ENCODE results near the gene PRKN. TPM values are rescaled to one million over a fixed set of nuclear protein-coding genes. Genes with fewer than 3 reads are reported as not detected.

The PRKN gene
- total and polyA plus RNA-seq, 2 experiments from 2014 or later: 1.2 to 2.3 TPM

DNA sequence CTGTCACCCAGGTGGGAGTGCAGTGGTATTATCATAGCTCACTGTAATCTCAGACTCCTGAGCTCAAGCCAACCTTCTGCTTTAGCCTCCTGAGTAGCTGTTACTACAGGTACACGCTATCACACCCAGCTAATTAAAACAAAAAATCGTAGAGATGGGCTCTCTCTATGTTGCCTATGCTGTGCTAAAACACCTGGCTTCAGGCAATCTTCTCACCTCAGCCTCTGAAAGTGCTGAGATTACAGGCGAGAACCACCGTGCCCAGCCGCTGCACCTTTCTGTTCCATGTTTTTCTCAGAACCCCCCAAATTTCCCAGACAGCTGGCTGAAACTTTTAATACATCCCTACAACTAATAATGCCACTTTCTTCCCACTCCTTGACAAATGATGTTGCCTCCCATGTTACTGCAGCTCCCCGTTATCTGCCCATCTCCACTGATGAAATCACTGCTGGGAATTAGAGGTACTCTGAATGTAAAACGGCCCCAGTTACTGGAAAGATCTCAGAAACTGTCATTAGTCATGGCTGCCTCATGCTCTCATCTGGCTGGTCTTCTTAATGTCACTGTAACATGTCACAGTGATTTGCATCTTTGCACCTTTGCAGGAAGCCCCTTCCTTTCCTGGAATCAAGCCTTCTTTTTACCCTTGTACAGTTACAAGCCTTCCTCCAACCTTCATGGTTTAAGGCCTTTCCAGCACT lies 697.5 kb downstream of the PRKN start:
- 65 to 69% methylated on average over 7 of the region's 7 CpGs for WGBS, 2 experiments (ENCODE audit: low coverage in 1 of 2, low lambda C conversion rate in 2 of 2, missing lambda C conversion rate in 2 of 2)
- no peaks in the 10 kb centered on the region for H3K9me3 ChIP-seq (ENCODE audit: low read depth)
- in situ Hi-C loops (cut with MboI): no loop called here

DNA sequence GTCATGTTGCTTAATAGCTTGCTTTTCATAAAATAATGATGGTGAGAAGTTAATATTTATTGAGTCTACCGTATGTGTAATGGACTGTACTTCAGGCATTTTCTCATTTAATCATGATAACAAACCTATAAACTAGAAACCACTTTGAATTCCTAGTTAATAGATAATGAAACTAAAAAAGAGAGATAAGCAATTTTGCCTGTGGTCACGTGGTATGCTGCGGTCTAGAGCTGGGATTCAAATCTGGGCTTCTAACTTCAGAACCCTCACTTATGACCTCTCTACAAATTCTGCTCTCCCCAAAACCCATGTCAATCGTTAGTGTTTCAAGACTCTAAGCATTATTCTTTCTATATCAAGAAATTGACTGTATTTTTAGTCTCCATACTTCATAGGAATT lies 700.7 kb downstream of the PRKN start:
- Histone ChIP-seq H3F3A (ENCODE audit: insufficient read depth) (no peaks in the 10 kb centered on the region), H3K9me2 (ENCODE audit: insufficient read depth) (no peaks in the 10 kb centered on the region), H3K4me3 (no peak overlapping the region), H3K27me3 (replicated peaks; ENCODE audit: insufficient read depth) (no peaks in the 10 kb centered on the region), H4K20me1 (ENCODE audit: insufficient read depth) (no peaks in the 10 kb centered on the region), H3K79me2 (ENCODE audit: insufficient read depth) (no peaks in the 10 kb centered on the region), H3K36me3 (ENCODE audit: low read depth) (no peaks in the 10 kb centered on the region), H3K4me1 (ENCODE audit: insufficient read depth) (no peaks in the 10 kb centered on the region), H3K9me3 (ENCODE audit: low read depth) (no peaks in the 10 kb centered on the region), H3K27ac (no peak overlapping the region), H3K4me2 (ENCODE audit: unreplicated experiment) (no peak overlapping the region), H2AFZ (no peak overlapping the region), H3K9ac (no peak overlapping the region)
- TF ChIP-seq EZH2 (IDR thresholded peaks at IDR 0.05; ENCODE audit: insufficient read depth, poor library complexity, severe bottlenecking) (no peak), EZH2phosphoT487 (IDR thresholded peaks at IDR 0.05; ENCODE audit: insufficient read depth, low read depth) (no peak)
- no peak for DNase-seq
- in situ Hi-C loops (cut with MboI): no loop called here
- 60% methylated on average over 4 of the region's 4 CpGs for WGBS, 2 experiments (ENCODE audit: low coverage in 1 of 2, low lambda C conversion rate in 2 of 2, missing lambda C conversion rate in 2 of 2)

More for the DNA sequence above, 697.5 kb downstream of the PRKN start:
- DNase-seq: peak; percentile 38
- Histone ChIP-seq H2AFZ (no peak overlapping the region), H3K4me2 (ENCODE audit: unreplicated experiment) (no peak overlapping the region), H3K36me3 (ENCODE audit: low read depth) (no peaks in the 10 kb centered on the region), H3K27ac (no peak overlapping the region), H3K27me3 (replicated peaks; ENCODE audit: insufficient read depth) (no peaks in the 10 kb centered on the region), H3K9ac (no peak overlapping the region), H3F3A (ENCODE audit: insufficient read depth) (peaks cover 12% of the 10 kb centered on the region; the same call in 1 of the 2 replicates), H3K4me3 (no peak overlapping the region), H3K79me2 (ENCODE audit: insufficient read depth) (no peaks in the 10 kb centered on the region), H4K20me1 (ENCODE audit: insufficient read depth) (no peaks in the 10 kb centered on the region), H3K9me2 (ENCODE audit: insufficient read depth) (no peaks in the 10 kb centered on the region), H3K4me1 (ENCODE audit: insufficient read depth) (peaks cover 13% of the 10 kb centered on the region)
- no peak for TF ChIP-seq EZH2phosphoT487 (IDR thresholded peaks at IDR 0.05; ENCODE audit: insufficient read depth, low read depth)
- no peak for TF ChIP-seq EZH2 (IDR thresholded peaks at IDR 0.05; ENCODE audit: insufficient read depth, poor library complexity, severe bottlenecking)

GRCh38 chr6:162026031-162026430 lies 701.5 kb downstream of the PRKN start:
- no peaks in the 10 kb centered on the region for H4K20me1 ChIP-seq (ENCODE audit: insufficient read depth)
- H3K4me2 ChIP-seq (ENCODE audit: unreplicated experiment): no peak overlapping the region
- no peaks in the 10 kb centered on the region for H3K27me3 ChIP-seq (replicated peaks; ENCODE audit: insufficient read depth)
- DNase-seq: no peak
- TF ChIP-seq EZH2 (IDR thresholded peaks at IDR 0.05; ENCODE audit: insufficient read depth, poor library complexity, severe bottlenecking) (no peak), EZH2phosphoT487 (IDR thresholded peaks at IDR 0.05; ENCODE audit: insufficient read depth, low read depth) (no peak)
- no peak overlapping the region for H3K27ac ChIP-seq
- H2AFZ ChIP-seq: no peak overlapping the region
- whole genome bisulfite sequencing, 2 experiments (ENCODE audit: low coverage in 1 of 2, low lambda C conversion rate in 2 of 2, missing lambda C conversion rate in 2 of 2): 88 to 90% methylated on average over 8 of the region's 8 CpGs
- H3K36me3 ChIP-seq (ENCODE audit: low read depth): no peaks in the 10 kb centered on the region
- no peaks in the 10 kb centered on the region for H3K79me2 ChIP-seq (ENCODE audit: insufficient read depth)
- no peak overlapping the region for H3K9ac ChIP-seq
- H3K9me3 ChIP-seq (ENCODE audit: low read depth): no peaks in the 10 kb centered on the region
- H3F3A ChIP-seq (ENCODE audit: insufficient read depth): no peaks in the 10 kb centered on the region
- in situ Hi-C loops (cut with MboI): no loop called here
- H3K9me2 ChIP-seq (ENCODE audit: insufficient read depth): no peaks in the 10 kb centered on the region
- no peaks in the 10 kb centered on the region for H3K4me1 ChIP-seq (ENCODE audit: insufficient read depth)
- no peak overlapping the region for H3K4me3 ChIP-seq

GRCh38 chr6:162019349-162019748 lies 708.2 kb downstream of the PRKN start:
- Histone ChIP-seq H3K4me1 (ENCODE audit: insufficient read depth) (no peaks in the 10 kb centered on the region), H3K27ac (no peak overlapping the region), H3K79me2 (ENCODE audit: insufficient read depth) (no peaks in the 10 kb centered on the region), H2AFZ (no peak overlapping the region), H3K9me3 (ENCODE audit: low read depth) (no peaks in the 10 kb centered on the region), H3K27me3 (replicated peaks; ENCODE audit: insufficient read depth) (no peaks in the 10 kb centered on the region), H3K4me2 (ENCODE audit: unreplicated experiment) (no peak overlapping the region), H3F3A (ENCODE audit: insufficient read depth) (no peaks in the 10 kb centered on the region), H3K4me3 (no peak overlapping the region), H4K20me1 (ENCODE audit: insufficient read depth) (no peaks in the 10 kb centered on the region), H3K9me2 (ENCODE audit: insufficient read depth) (no peaks in the 10 kb centered on the region), H3K36me3 (ENCODE audit: low read depth) (no peaks in the 10 kb centered on the region), H3K9ac (no peak overlapping the region)
- WGBS, 2 experiments (ENCODE audit: low coverage in 1 of 2, low lambda C conversion rate in 2 of 2, missing lambda C conversion rate in 2 of 2): 50 to 51% methylated on average over 6 of the region's 6 CpGs
- TF ChIP-seq EZH2phosphoT487 (IDR thresholded peaks at IDR 0.05; ENCODE audit: insufficient read depth, low read depth) (no peak), EZH2 (IDR thresholded peaks at IDR 0.05; ENCODE audit: insufficient read depth, poor library complexity, severe bottlenecking) (no peak)
- DNase-seq: no peak
- in situ Hi-C loops (cut with MboI): no loop called here
